UCSD-AML1 (cell line): ENCODE data around the gene SPTBN1.

ENCODE experiments used
- DNase-seq: peaks from one replicate; lab custom pipeline; 2025; ENCODE audit not compliant: unreplicated experiment; lab: John Stamatoyannopoulos, UW

Gene SPTBN1

GRCh38 chr2:54455563-54456361, at the start of gene SPTBN1:
Gene SPTBN1 (plus strand): TSS chr2:54456327. CDS start chr2:54526419, 70,092 bp downstream.
- peak; percentile 90 for DNase-seq

GRCh38 chr2:54407693-54408092, 48.4 kb upstream of the SPTBN1 start:
- DNase-seq: no peak

GRCh38 chr2:54408288-54408687, 47.8 kb upstream of the SPTBN1 start:
- no peak for DNase-seq

- DNase-seq: no peak
Measured at GRCh38 chr2:54409752-54410151, 46.4 kb upstream of the SPTBN1 start.

GRCh38 chr2:54411801-54412354, 44.2 kb upstream of the SPTBN1 start:
- no peak for DNase-seq

- DNase-seq: peak; percentile 85
Measured at GRCh38 chr2:54416166-54416813, 39.8 kb upstream of the SPTBN1 start.

- DNase-seq: no peak
Measured at GRCh38 chr2:54416938-54417337, 39.2 kb upstream of the SPTBN1 start.

- no peak for DNase-seq
Measured at GRCh38 chr2:54417577-54417976, 38.5 kb upstream of the SPTBN1 start.

GRCh38 chr2:54419388-54419787, 36.7 kb upstream of the SPTBN1 start:
- DNase-seq: no peak

- DNase-seq: no peak
Measured at GRCh38 chr2:54419855-54420523, 36.1 kb upstream of the SPTBN1 start.

GRCh38 chr2:54420524-54421172, 35.5 kb upstream of the SPTBN1 start:
- no peak for DNase-seq

- peak; percentile 70 for DNase-seq
Measured at GRCh38 chr2:54422072-54422581, 34.0 kb upstream of the SPTBN1 start.

- DNase-seq: peak; percentile 67
Measured at GRCh38 chr2:54423213-54423612, 32.9 kb upstream of the SPTBN1 start.

GRCh38 chr2:54424555-54425163, 31.5 kb upstream of the SPTBN1 start:
- DNase-seq: no peak

- no peak for DNase-seq
Measured at GRCh38 chr2:54428108-54428831, 27.9 kb upstream of the SPTBN1 start.

- DNase-seq: no peak
Measured at GRCh38 chr2:54429054-54429453, 27.1 kb upstream of the SPTBN1 start.

- peak; percentile 90 for DNase-seq
Measured at GRCh38 chr2:54429811-54430551, 26.1 kb upstream of the SPTBN1 start.

- no peak for DNase-seq
Measured at GRCh38 chr2:54430649-54431048, 25.5 kb upstream of the SPTBN1 start.
